CD4-positive, alpha-beta memory T cell (primary cell): ENCODE results near the gene CFAP157. TPM values are rescaled to one million over a fixed set of nuclear protein-coding genes. Genes with fewer than 3 reads are reported as not detected.

ENCODE experiments used
- CTCF ChIA-PET: fragments of 350-600 bp; sonication (Branson Sonifier 250); formaldehyde crosslinking; loops from one replicate; lab custom pipeline; 2021; ENCODE audit warnings: inconsistent platforms; ENCODE audit not compliant: partially characterized antibody; lab: Charles Lee
- POLR2A ChIA-PET: fragments of 350-600 bp; sonication (Branson Sonifier 250); formaldehyde crosslinking; loops from one replicate; lab custom pipeline; 2021; ENCODE audit not compliant: partially characterized antibody; lab: Charles Lee
- DNase-seq, 5 donors: peaks; one replicate each; pipeline versions ENCODE4 v3.0.0 to v3.0.0-alpha.2; 2020 to 2022; ENCODE audit warnings: mixed read lengths in 1 of 5
- H3K27ac ChIP-seq: one replicate; pipeline ENCODE4 v1.7.0; 2013; ENCODE audit warnings: low read depth, low read length
- H3K27me3 ChIP-seq: 2 replicates; pipeline ENCODE4 v1.7.0; 2013; ENCODE audit warnings: mild to moderate bottlenecking, low read length, moderate library complexity; ENCODE audit not compliant: insufficient read depth
- H3K36me3 ChIP-seq: 2 replicates; pipeline ENCODE4 v1.7.0; 2013; ENCODE audit warnings: mild to moderate bottlenecking, low read length, moderate library complexity; ENCODE audit not compliant: insufficient read depth
- H3K4me1 ChIP-seq: 2 replicates; pipeline ENCODE4 v1.7.0; 2013; ENCODE audit warnings: mild to moderate bottlenecking, low read length, moderate library complexity; ENCODE audit not compliant: insufficient read depth
- H3K4me3 ChIP-seq, 2 donors: one replicate each; pipeline ENCODE4 v1.7.0; 2013; ENCODE audit warnings: low read length in 2 of 2, mild to moderate bottlenecking in 1 of 2
- H3K9me3 ChIP-seq, 2 donors: one replicate each; pipeline ENCODE4 v1.7.0; 2013; ENCODE audit warnings: low read length in 2 of 2, control low read depth in 1 of 2; ENCODE audit not compliant: control insufficient read depth in 1 of 2
- H3K27ac Mint-ChIP-seq, 7 donors: one replicate each; pipeline ENCODE4 v1.8.0; 2020 to 2021; ENCODE audit warnings: mixed read lengths in 7 of 7, mild to moderate bottlenecking in 6 of 7, inconsistent platforms in 3 of 7, moderate library complexity in 3 of 7
- H3K27me3 Mint-ChIP-seq, 2 donors: one replicate each; pipeline ENCODE4 v1.8.0; 2020 to 2021; ENCODE audit warnings: mixed read lengths in 2 of 2
- H3K36me3 Mint-ChIP-seq, 2 donors: one replicate each; pipeline ENCODE4 v1.8.0; 2020 to 2021; ENCODE audit warnings: mixed read lengths in 2 of 2, inconsistent platforms in 1 of 2, mild to moderate bottlenecking in 1 of 2
- H3K4me1 Mint-ChIP-seq, 4 donors: one replicate each; pipeline ENCODE4 v1.8.0; 2020 to 2021; ENCODE audit warnings: mixed read lengths in 4 of 4, mild to moderate bottlenecking in 1 of 4
- H3K4me3 Mint-ChIP-seq, 8 donors: one replicate each; pipeline ENCODE4 v1.8.0; 2020 to 2021; ENCODE audit warnings: mixed read lengths in 8 of 8, mild to moderate bottlenecking in 7 of 8, moderate library complexity in 6 of 8, inconsistent platforms in 3 of 8
- H3K9me3 Mint-ChIP-seq, 8 donors: one replicate each; pipeline ENCODE4 v1.8.0; 2020 to 2021; ENCODE audit warnings: mixed read lengths in 8 of 8, mild to moderate bottlenecking in 5 of 8, inconsistent platforms in 3 of 8, moderate library complexity in 1 of 8
- intact Hi-C: fragments of 100-400 bp; cut with micrococcal nuclease; formaldehyde crosslinking; loops from one replicate; pipeline ENCODE4 v1.15.1; 2023
- polyA plus RNA-seq, 2 donors: library from polyadenylated mRNA; unstranded; fragments of 300-500 nt; fragmentation: Illumina TruSeq; gene quantifications; one replicate each; pipeline ENCODE4 v1.2.3, GENCODE V29; 2021
- total RNA-seq, 2 experiments: library from RNA; stranded (reverse); gene quantifications; one replicate each; pipeline ENCODE4 v1.2.3, GENCODE V29; 2021

Gene CFAP157
- total and polyA plus RNA-seq, 4 experiments from 2014 or later, result 0.14 to 0.25 (median 0.22) TPM; not detected in 1

GRCh38 chr9:127693143-127693542 is 13.6 kb upstream of the CFAP157 start:
- Mint-ChIP-seq H3K4me3 (no peak overlapping the region), H3K27me3 (no peaks in the 10 kb centered on the region), H3K4me1 (no peaks in the 10 kb centered on the region), H3K27ac (peak overlapping the region in 1 of 7 donors; percentile 12), H3K9me3 (no peaks in the 10 kb centered on the region), H3K36me3 (peaks cover 7 to 14% of the 10 kb centered on the region in 2 donors)
- no peak overlapping the region for H3K27ac ChIP-seq
- DNase-seq, result no peak
- no peaks in the 10 kb centered on the region for H3K36me3 ChIP-seq
- H3K9me3 ChIP-seq, result no peaks in the 10 kb centered on the region
- ChIA-PET POLR2A (no interaction called here), CTCF (no interaction called here)
- no peaks in the 10 kb centered on the region for H3K4me1 ChIP-seq
- intact Hi-C loops, result no loop called here
- H3K27me3 ChIP-seq, result no peaks in the 10 kb centered on the region
- no peak overlapping the region for H3K4me3 ChIP-seq

GRCh38 chr9:127693697-127694096 is 13.1 kb upstream of the CFAP157 start:
- intact Hi-C loops, result no loop called here
- Mint-ChIP-seq H3K4me1 (no peaks in the 10 kb centered on the region), H3K9me3 (no peaks in the 10 kb centered on the region), H3K27ac (no peak overlapping the region), H3K36me3 (peaks cover 7 to 14% of the 10 kb centered on the region in 2 donors), H3K27me3 (no peaks in the 10 kb centered on the region), H3K4me3 (no peak overlapping the region)
- no peaks in the 10 kb centered on the region for H3K4me1 ChIP-seq
- H3K4me3 ChIP-seq, result no peak overlapping the region
- no peaks in the 10 kb centered on the region for H3K36me3 ChIP-seq
- ChIA-PET CTCF (no interaction called here), POLR2A (no interaction called here)
- H3K27me3 ChIP-seq, result no peaks in the 10 kb centered on the region
- no peak overlapping the region for H3K27ac ChIP-seq
- DNase-seq, result no peak
- no peaks in the 10 kb centered on the region for H3K9me3 ChIP-seq

GRCh38 chr9:127694890-127695720 is 11.7 kb upstream of the CFAP157 start:
- H3K27me3 Mint-ChIP-seq, result peaks cover 0 to 2% of the 10 kb centered on the region in 2 donors
- peaks cover 4 to 13% (median 8%) of the 10 kb centered on the region in 4 donors for H3K4me1 Mint-ChIP-seq
- peaks cover 5 to 14% of the 10 kb centered on the region in 2 donors for H3K36me3 Mint-ChIP-seq
- H3K4me3 Mint-ChIP-seq, result no peak overlapping the region
- H3K27ac Mint-ChIP-seq, result no peak overlapping the region
- ChIA-PET POLR2A (no interaction called here), CTCF (no interaction called here)
- Histone ChIP-seq H3K27me3 (no peaks in the 10 kb centered on the region), H3K4me3 (no peak overlapping the region), H3K4me1 (peaks cover 7% of the 10 kb centered on the region), H3K36me3 (no peaks in the 10 kb centered on the region), H3K9me3 (no peaks in the 10 kb centered on the region), H3K27ac (no peak overlapping the region)
- no peaks in the 10 kb centered on the region for H3K9me3 Mint-ChIP-seq
- no peak for DNase-seq
- intact Hi-C loops, result no loop called here

- CTCF ChIA-PET, result no interaction called here
- no peak for DNase-seq
- no peaks in the 10 kb centered on the region for H3K36me3 ChIP-seq
- POLR2A ChIA-PET, result no interaction called here
- Mint-ChIP-seq H3K27ac (peak overlapping the region in 3 of 7 donors; percentile 7 to 19 (median 14)), H3K36me3 (peaks cover 0 to 8% of the 10 kb centered on the region in 2 donors), H3K4me1 (peaks cover 5 to 18% (median 10%) of the 10 kb centered on the region in 4 donors), H3K9me3 (no peaks in the 10 kb centered on the region), H3K27me3 (peaks cover 0 to 2% of the 10 kb centered on the region in 2 donors), H3K4me3 (peak overlapping the region in 2 of 8 donors; percentile 29 to 46)
- H3K9me3 ChIP-seq, result no peaks in the 10 kb centered on the region
- H3K27me3 ChIP-seq, result no peaks in the 10 kb centered on the region
- H3K4me1 ChIP-seq, result peaks cover 7% of the 10 kb centered on the region
- intact Hi-C loops, result no loop called here
- no peak overlapping the region for H3K4me3 ChIP-seq
- no peak overlapping the region for H3K27ac ChIP-seq
Observed at GRCh38 chr9:127697575-127697974, 9.2 kb upstream of the CFAP157 start.

GRCh38 chr9:127698386-127698785 is 8.4 kb upstream of the CFAP157 start:
- Histone ChIP-seq H3K4me1 (peaks cover 7% of the 10 kb centered on the region), H3K4me3 (no peak overlapping the region), H3K9me3 (no peaks in the 10 kb centered on the region), H3K36me3 (no peaks in the 10 kb centered on the region), H3K27ac (no peak overlapping the region), H3K27me3 (no peaks in the 10 kb centered on the region)
- peaks cover 5 to 18% (median 10%) of the 10 kb centered on the region in 4 donors for H3K4me1 Mint-ChIP-seq
- ChIA-PET POLR2A (interaction anchor here (1.2 kb wide), 1 partner anchor 14 kb away, joined by 3 read pairs; no protein-coding TSS in a partner anchor), CTCF (interaction anchor here (0.6 kb wide), 1 partner anchor 21 kb away, joined by 3 read pairs; no protein-coding TSS in a partner anchor)
- peaks cover 0 to 2% of the 10 kb centered on the region in 2 donors for H3K27me3 Mint-ChIP-seq
- intact Hi-C loops, result no loop called here
- peaks cover 0 to 8% of the 10 kb centered on the region in 2 donors for H3K36me3 Mint-ChIP-seq
- DNase-seq, result no peak
- H3K9me3 Mint-ChIP-seq, result no peaks in the 10 kb centered on the region
- peak overlapping the region in 2 of 7 donors; percentile 10 to 19 for H3K27ac Mint-ChIP-seq
- peak overlapping the region in 5 of 8 donors; percentile 17 to 52 (median 43) for H3K4me3 Mint-ChIP-seq

- peaks cover 5 to 18% (median 10%) of the 10 kb centered on the region in 4 donors for H3K4me1 Mint-ChIP-seq
- H3K27me3 Mint-ChIP-seq, result peaks cover 0 to 2% of the 10 kb centered on the region in 2 donors
- ChIA-PET CTCF (interaction anchor here (0.6 kb wide), 1 partner anchor 20 kb away, joined by 3 read pairs; no protein-coding TSS in a partner anchor), POLR2A (interaction anchor here (1.2 kb wide), 1 partner anchor 13 kb away, joined by 3 read pairs; no protein-coding TSS in a partner anchor)
- Histone ChIP-seq H3K36me3 (no peaks in the 10 kb centered on the region), H3K4me1 (peaks cover 7% of the 10 kb centered on the region), H3K27me3 (no peaks in the 10 kb centered on the region), H3K27ac (peak overlapping the region; percentile 10), H3K4me3 (peak overlapping the region; percentile 20 to 52), H3K9me3 (no peaks in the 10 kb centered on the region)
- H3K4me3 Mint-ChIP-seq, result peak overlapping the region; percentile 71 to 88 (median 81)
- peaks cover 0 to 3% of the 10 kb centered on the region in 2 donors for H3K36me3 Mint-ChIP-seq
- intact Hi-C loops, result loop anchor here (1.0 kb wide), 1 partner anchor 16 kb away; the partner anchor contains the start of gene PTRH1
- H3K9me3 Mint-ChIP-seq, result no peaks in the 10 kb centered on the region
- H3K27ac Mint-ChIP-seq, result peak overlapping the region; percentile 39 to 91 (median 82)
- DNase-seq, result peak; percentile 79 to 87 (median 81)
Observed at GRCh38 chr9:127698985-127699670, 7.7 kb upstream of the CFAP157 start.

GRCh38 chr9:127700140-127700539 is 6.6 kb upstream of the CFAP157 start:
- Histone ChIP-seq H3K4me3 (no peak overlapping the region), H3K27me3 (no peaks in the 10 kb centered on the region), H3K27ac (no peak overlapping the region), H3K36me3 (no peaks in the 10 kb centered on the region), H3K9me3 (no peaks in the 10 kb centered on the region), H3K4me1 (peaks cover 7% of the 10 kb centered on the region)
- Mint-ChIP-seq H3K27me3 (peaks cover 0 to 2% of the 10 kb centered on the region in 2 donors), H3K4me1 (peaks cover 5 to 18% (median 10%) of the 10 kb centered on the region in 4 donors), H3K27ac (peak overlapping the region in 2 of 7 donors; percentile 37 to 87), H3K4me3 (peak overlapping the region in 7 of 8 donors; percentile 5 to 88 (median 71)), H3K36me3 (no peaks in the 10 kb centered on the region), H3K9me3 (no peaks in the 10 kb centered on the region)
- ChIA-PET CTCF (interaction anchor here (1.2 to 1.6 kb wide), 3 partner anchors 16 to 110 kb away, joined by 3 to 4 read pairs (median 3); partner anchors contain the start of gene TOR2A), POLR2A (no interaction called here)
- no peak for DNase-seq
- intact Hi-C loops, result no loop called here
